GM19397 (cell line): ENCODE results near the gene DEAF1.

ENCODE experiments used
- ATAC-seq: cut with Tn5 transposase; IDR thresholded peaks from one replicate; pipeline ENCODE4 v1.9.1; 2021; ENCODE audit warnings: mild to moderate bottlenecking, moderate library complexity; ENCODE audit not compliant: unreplicated experiment

DEAF1 gene

GRCh38 chr11:597166-597725 is 97.8 kb downstream of the DEAF1 start:
- ATAC-seq: no peak

DNA sequence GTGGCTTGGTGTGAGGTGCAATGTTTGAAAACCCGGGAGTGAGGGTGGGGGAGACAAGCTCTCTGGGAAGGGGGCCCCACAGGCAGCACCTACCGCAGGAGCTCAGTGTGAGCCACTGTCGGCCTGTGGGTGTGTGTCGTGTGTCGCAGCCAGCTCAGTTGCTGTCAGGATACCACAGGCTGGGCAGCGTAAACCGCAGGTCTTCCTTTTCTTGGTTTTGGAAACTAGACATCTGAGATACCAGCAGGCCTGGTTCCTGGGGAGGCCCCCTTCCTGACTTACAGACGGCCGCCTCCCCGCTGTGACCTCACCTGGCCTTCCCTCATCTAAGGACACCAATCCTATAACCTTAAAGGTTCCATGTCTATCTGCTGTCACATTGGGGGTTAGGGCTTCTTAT is 98.6 kb downstream of the DEAF1 start:
- no peak for ATAC-seq

DNA sequence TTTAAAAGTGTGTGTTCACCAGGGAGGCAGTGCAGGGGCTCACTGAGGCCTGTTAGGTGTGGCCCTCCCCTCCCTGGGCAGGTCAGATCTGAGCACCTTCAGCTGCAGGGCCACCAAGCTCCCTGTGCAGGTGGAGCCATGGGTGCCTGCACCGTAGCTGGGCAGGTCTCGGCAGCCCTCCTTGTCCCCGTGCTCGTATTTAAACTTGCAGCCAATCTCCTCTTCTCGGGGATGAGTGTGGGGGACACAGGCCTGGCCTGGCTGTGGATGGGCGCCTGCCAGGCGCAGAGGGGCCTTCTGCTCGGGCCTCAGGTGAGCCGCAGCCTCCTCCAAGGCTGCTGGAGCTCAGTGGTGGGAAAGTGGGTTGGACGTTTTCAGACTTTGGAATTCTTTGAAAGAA is 99.6 kb downstream of the DEAF1 start:
- ATAC-seq: no peak
